HEK293T (cell line): ENCODE results near the gene C19orf25.

Source experiments
- ARNT ChIP-seq: fragments of 450-650 bp; IDR thresholded peaks from 2 replicates; pipeline ENCODE4 v1.6.1; 2017; ENCODE audit warnings: mild to moderate bottlenecking
- BHLHE40 ChIP-seq: fragments of 450-650 bp; IDR thresholded peaks from 2 replicates; pipeline ENCODE4 v1.6.1; 2016; ENCODE audit warnings: mild to moderate bottlenecking, moderate library complexity, borderline replicate concordance
- ELF4 ChIP-seq: fragments of 450-650 bp; IDR thresholded peaks from 2 replicates; pipeline ENCODE4 v1.6.1; 2017; ENCODE audit warnings: antibody characterized with exemption
- FOXA1 ChIP-seq: fragments of 450-650 bp; IDR thresholded peaks from 2 replicates; pipeline ENCODE4 v1.6.1; 2016; ENCODE audit warnings: mild to moderate bottlenecking
- FOXK2 ChIP-seq: fragments of 450-650 bp; IDR thresholded peaks from 2 replicates; pipeline ENCODE4 v1.6.1; 2016; ENCODE audit warnings: mild to moderate bottlenecking
- FOXM1 ChIP-seq: fragments of 450-650 bp; IDR thresholded peaks from 2 replicates; pipeline ENCODE4 v1.6.1; 2017; ENCODE audit warnings: mild to moderate bottlenecking, borderline replicate concordance
- LEF1 ChIP-seq: fragments of 450-650 bp; IDR thresholded peaks from 2 replicates; pipeline ENCODE4 v1.6.1; 2017; ENCODE audit warnings: mild to moderate bottlenecking, borderline replicate concordance
- PKNOX1 ChIP-seq: fragments of 450-650 bp; IDR thresholded peaks from 2 replicates; pipeline ENCODE4 v1.6.1; 2016
- SP1 ChIP-seq: fragments of 450-650 bp; IDR thresholded peaks from 2 replicates; pipeline ENCODE4 v1.6.1; 2017
- SUZ12 ChIP-seq: fragments of 450-650 bp; IDR thresholded peaks from 2 replicates; pipeline ENCODE4 v1.6.1; 2016; ENCODE audit warnings: mild to moderate bottlenecking
- TARDBP ChIP-seq: fragments of 450-650 bp; IDR thresholded peaks from 2 replicates; pipeline ENCODE4 v1.6.1; 2016
- ZNF384 ChIP-seq: fragments of 450-650 bp; IDR thresholded peaks from 2 replicates; pipeline ENCODE4 v1.6.1; 2016

- no peak for TF ChIP-seq SP1
- no peak for TF ChIP-seq PKNOX1
- TF ChIP-seq ZNF384 = no peak
- TF ChIP-seq ARNT = no peak
- TF ChIP-seq FOXM1 = no peak
- TF ChIP-seq BHLHE40 = no peak
- no peak for TF ChIP-seq ELF4
- no peak for TF ChIP-seq LEF1
- no peak for TF ChIP-seq TARDBP
- no peak for TF ChIP-seq FOXA1
- no peak for TF ChIP-seq FOXK2
- TF ChIP-seq SUZ12 = no peak
Measured at GRCh38 chr19:1510442-1510806, 31.4 kb upstream of the C19orf25 start.
